ENCODE results near the gene FARS2.
"Not testable (repeated sequence)": the region's sequence is repeated elsewhere in the genome, so short reads cannot be mapped to it uniquely, and the experiment has no call there.

FARS2 gene

DNA sequence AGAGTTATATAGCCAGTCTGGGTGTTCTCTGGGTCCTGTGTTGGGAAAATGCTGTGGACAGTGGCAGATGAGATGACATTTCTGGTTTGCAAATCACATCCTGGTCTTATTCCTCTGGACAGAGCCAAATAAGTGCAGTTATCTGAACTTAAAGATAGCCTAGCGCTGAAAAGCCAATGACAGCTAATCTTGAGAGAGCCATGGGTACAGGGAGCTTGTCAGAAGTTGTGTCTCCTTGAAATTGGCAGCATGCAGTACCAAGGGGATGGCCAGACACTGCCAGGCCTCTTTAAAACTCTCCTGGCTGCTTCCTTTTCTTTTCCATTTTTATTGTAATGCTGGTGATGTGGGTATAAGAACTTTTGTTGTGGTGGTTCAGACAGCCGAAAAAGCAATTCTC lies 362.5 kb downstream of the FARS2 start:
- no peak for DNase-seq
- in situ Hi-C loops (cut with MboI; ENCODE audit: low pct_unique_long_range_greater_than_20kb, low sequenced_read_pairs), result no loop called here

DNA sequence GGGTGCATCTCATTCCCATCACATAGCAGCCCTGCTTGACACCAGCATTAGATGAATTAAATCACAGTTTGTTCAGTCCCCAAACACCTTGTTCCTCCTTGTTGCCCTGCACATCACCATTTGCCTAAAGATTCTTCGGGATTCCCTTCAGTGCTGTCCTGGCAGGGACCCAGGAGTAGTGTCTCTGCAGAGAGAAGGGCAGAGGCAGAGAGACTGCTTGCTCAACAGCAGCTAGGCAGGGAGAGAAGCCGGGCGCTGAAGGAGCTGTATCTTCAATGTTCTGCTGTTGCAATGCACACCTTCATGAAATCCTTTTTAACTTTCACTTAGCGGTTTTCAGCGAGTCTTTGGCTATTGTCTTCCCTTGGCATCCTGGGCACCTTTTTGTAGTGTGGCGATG lies 362.9 kb downstream of the FARS2 start:
- in situ Hi-C loops (cut with MboI; ENCODE audit: low pct_unique_long_range_greater_than_20kb, low sequenced_read_pairs), result no loop called here
- DNase-seq, result no peak

DNA sequence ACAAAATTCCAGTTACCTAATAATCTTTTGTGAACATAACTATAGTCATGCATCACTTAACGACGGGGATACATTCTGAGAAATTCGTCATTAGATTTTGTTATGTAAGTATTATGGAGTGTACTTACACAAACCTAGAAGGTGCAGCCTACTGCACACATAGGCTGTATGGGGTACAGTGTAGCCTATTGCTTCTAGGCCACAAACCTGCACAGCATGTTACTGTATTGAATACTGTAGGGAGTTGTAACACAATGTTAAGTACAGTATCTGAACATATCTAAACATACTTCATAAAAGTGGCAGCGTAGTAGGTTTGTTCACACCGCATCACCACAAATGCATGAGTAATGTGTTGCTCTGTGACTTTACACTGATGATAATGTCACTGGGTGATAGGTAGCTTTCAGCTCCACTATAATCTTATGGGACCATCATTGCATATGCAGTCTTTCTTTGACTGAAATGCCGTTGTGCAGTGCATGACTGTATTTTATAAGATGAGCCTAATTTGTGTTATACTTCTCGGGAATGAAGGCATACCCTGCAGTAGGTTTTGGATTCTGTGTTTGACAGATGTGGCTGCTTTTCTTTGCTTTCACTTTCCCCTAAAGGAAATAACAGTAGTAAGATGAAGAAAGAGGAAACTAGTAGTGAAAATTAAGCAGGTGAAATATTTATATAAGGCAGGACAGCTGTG lies 365.6 kb downstream of the FARS2 start:
- DNase-seq, result peak; percentile 8
- in situ Hi-C loops (cut with MboI; ENCODE audit: low pct_unique_long_range_greater_than_20kb, low sequenced_read_pairs), result no loop called here

DNA sequence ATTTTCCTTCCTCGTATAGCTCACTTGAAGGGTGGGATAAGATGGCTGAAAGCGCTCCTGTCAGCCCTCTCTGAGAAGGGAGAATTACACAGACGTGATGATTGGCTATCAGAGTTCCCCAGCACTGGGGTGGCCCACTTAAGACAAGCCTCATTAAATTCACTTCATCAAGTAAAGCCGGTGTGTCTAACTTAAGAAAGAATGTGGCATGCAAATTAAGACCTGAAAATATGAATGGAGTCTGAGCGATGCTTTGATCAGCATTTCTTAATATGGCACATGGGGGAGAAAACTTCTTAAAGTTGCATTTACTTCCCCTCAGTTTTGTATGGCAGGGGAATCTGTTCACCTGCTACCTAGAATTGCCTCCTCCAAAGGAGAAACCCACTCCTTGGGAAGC lies 369.3 kb downstream of the FARS2 start:
- DNase-seq, result no peak
- in situ Hi-C loops (cut with MboI; ENCODE audit: low pct_unique_long_range_greater_than_20kb, low sequenced_read_pairs), result no loop called here

DNA sequence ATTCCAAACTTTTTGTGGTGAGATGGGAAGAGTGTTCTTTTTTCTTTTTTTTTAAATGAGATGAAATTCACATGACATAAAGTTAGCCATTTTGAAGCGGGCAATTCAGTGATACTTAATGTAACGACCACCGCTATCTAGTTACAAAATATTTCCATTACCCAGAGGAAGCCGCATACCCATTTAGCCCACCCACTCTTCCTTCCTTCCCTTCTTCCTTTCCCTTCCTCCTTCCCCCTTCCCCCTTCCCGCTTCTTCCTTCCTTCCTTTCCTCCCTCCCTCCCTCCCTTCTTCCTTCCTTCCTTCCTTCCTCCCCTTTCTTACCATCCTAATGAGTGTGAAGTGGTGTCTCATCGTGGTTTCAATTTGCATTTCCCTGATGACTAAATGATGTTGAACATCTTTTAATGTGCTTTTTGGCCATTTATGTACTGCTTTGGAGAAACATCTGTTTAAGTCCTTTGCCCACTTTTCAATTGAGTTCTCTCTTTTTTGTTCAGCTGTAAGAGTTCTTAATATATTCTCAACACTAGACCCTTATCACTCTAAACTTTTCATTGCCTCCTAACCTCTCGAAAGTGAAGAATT lies 371.1 kb downstream of the FARS2 start:
- in situ Hi-C loops (cut with MboI; ENCODE audit: low pct_unique_long_range_greater_than_20kb, low sequenced_read_pairs), result no loop called here
- no peak for DNase-seq

DNA sequence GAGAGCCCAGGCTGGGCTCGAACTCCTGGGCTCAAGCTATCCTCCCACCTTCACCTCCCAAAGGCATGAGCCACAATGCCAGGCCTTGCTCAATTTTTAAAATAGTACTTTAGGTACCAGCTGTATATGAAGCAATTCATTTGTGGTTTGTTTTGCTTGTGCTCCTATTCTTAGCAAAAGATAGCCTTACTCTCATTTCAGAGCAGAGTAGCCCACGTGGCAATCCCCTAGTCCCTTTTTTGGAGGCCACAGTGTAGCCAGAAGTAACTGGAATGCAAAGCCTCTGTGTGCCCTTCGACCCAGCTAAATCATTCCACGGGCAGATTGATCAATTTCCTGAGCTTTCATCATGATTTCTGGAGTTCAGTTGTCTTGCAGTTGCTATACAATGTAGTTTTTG lies 373.2 kb downstream of the FARS2 start:
- DNase-seq, result no peak
- in situ Hi-C loops (cut with MboI; ENCODE audit: low pct_unique_long_range_greater_than_20kb, low sequenced_read_pairs), result no loop called here

DNA sequence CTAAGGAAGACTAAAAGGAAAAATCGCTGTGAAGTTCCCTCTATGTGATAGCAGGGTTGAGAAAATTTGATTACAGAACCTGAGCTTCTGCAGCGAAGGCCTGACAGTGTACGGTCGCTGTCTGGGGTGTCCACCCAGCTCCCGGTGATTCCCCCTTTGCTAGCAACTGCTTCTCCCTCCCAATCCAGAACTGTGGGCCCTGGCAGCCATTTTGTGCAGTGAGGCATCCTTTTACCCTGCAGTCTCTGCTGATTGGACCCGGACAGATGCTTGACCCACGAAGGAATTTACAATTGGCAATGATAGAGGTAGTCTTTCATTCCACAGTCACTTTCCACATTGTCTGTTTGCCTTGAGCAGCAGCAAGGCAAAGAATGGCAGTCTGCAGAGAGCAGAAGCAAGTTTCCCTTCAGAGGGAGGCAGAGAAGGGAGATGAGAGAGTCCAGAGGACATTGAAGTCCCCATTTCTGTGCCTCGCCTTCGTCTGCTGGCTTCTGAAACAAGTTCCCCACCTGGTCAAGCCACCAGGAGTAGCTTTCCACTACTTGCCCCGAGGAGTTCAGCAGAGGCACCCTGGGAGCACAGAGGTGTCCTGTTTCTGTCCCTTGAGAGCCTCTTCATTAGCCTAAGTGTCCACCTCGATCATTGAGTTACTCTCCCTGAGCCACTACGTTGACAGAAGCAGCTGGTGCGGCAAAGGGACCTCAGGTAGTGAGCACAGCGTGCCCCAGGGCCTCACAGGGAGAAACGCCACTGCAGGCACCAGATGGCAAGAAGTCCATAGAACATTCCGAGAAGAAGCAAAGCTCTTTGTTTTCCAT lies 375.1 kb downstream of the FARS2 start:
- in situ Hi-C loops (cut with MboI; ENCODE audit: low pct_unique_long_range_greater_than_20kb, low sequenced_read_pairs), result no loop called here
- no peak for DNase-seq

DNA sequence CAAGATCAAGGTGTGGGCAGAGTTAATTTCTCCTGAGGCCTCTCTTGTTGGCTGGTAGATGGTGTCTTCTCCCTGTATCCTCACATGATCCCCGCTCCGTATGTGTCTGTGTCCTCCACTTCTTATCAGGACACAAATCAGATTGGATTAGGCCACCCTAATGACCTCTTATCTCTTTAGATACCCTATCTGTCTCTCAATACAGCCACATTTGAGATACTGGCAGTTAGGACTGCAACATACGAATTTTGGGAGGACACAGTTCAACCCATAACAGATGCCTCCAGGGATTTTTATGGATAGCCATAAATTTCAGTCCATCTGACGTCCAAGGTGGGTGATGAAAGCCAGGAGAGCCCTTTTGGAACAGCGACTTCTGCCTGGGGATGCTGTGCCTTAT lies 376.4 kb downstream of the FARS2 start:
- no peak for DNase-seq
- in situ Hi-C loops (cut with MboI; ENCODE audit: low pct_unique_long_range_greater_than_20kb, low sequenced_read_pairs), result no loop called here

DNA sequence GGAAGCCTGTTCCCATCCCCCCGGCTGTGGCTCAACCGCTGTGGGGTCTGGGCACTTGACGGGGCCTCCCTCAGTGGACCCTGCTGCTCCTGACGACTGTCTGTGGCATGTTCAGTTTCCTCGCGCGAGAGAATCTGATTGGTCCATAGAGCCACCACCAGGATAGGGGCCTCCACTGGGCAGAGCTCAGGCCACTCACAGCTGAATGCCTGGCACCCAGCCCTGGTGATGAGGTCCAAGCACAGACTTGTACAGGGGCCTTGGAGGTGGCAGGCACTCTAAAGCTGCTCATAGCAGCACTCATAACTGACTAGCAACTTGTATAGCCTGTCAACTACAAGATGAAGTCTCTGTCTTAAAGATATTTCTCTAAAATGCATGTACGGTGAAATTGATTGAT lies 377.4 kb downstream of the FARS2 start:
- no peak for DNase-seq
- in situ Hi-C loops (cut with MboI; ENCODE audit: low pct_unique_long_range_greater_than_20kb, low sequenced_read_pairs), result no loop called here

DNA sequence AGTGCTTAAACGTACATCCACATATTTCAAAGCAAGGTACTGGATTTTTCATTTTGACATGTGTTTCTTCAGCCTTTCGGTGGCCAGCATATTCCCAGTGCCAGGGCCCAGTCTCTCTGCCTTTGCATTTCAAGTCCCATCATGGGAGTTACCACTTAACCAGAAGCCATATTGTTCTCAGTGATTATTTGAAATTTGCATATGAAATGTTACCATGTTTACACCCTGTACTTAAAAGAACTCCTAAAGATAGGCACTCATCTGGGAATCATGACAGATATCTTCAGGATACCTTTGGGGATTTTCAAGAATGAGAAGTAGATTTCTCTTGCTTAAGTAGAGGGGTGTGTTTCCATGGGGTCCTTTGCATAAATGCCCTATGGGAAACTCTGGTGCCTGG lies 377.9 kb downstream of the FARS2 start:
- in situ Hi-C loops (cut with MboI; ENCODE audit: low pct_unique_long_range_greater_than_20kb, low sequenced_read_pairs), result no loop called here

DNA sequence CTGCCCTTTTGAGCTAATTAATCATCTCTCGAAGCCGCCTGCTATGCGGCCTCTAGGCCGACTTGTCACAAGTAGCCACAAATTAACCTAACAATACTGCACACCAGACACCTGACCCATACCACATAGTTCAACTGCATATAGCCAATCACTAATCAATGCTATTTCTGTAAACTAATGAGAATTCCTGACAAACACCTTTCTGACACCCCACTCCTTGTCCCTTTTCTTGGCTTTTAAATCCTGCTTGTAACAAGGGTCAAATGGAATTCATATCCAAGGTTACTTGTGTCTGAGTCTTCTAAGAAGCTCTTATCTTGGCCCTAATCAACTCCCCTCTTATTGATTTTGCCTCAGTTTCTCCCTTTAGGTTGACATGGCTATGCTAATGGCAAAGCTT lies 379.3 kb downstream of the FARS2 start:
- in situ Hi-C loops (cut with MboI; ENCODE audit: low pct_unique_long_range_greater_than_20kb, low sequenced_read_pairs), result no loop called here
- no peak for DNase-seq

More for the DNA sequence above, 377.9 kb downstream of the FARS2 start:
- no peak for DNase-seq

DNA sequence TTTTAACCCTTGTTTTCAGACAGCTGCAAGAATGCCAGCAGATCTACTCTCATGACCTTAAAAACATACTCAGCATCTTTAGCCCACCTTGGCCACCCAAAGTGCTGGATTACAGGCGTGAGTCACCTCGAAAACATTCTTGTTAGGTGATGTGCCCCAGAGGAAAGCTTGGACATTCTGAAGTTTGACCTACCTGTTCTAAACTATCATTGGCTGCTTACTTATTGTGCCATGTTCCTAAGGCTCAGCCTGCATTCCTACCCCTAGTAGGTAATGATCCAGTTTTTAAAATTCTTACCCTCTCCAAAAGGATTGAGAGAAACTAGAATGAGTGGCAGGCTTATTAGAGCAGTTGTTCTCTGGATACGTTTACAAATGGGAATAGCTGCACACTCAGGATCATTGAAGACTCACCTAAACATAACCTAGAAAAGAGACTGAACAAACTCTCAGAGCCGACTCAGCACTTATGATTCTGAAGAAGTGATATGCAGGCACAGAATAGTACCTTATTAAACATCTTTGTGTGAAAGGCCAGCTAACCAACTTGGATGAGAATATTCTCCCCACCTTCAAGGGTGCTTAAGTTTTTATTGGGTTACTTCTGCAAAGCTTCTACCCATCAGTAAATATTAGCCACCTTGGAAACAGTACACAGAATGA lies 383.3 kb downstream of the FARS2 start:
- in situ Hi-C loops (cut with MboI; ENCODE audit: low pct_unique_long_range_greater_than_20kb, low sequenced_read_pairs), result no loop called here

DNA sequence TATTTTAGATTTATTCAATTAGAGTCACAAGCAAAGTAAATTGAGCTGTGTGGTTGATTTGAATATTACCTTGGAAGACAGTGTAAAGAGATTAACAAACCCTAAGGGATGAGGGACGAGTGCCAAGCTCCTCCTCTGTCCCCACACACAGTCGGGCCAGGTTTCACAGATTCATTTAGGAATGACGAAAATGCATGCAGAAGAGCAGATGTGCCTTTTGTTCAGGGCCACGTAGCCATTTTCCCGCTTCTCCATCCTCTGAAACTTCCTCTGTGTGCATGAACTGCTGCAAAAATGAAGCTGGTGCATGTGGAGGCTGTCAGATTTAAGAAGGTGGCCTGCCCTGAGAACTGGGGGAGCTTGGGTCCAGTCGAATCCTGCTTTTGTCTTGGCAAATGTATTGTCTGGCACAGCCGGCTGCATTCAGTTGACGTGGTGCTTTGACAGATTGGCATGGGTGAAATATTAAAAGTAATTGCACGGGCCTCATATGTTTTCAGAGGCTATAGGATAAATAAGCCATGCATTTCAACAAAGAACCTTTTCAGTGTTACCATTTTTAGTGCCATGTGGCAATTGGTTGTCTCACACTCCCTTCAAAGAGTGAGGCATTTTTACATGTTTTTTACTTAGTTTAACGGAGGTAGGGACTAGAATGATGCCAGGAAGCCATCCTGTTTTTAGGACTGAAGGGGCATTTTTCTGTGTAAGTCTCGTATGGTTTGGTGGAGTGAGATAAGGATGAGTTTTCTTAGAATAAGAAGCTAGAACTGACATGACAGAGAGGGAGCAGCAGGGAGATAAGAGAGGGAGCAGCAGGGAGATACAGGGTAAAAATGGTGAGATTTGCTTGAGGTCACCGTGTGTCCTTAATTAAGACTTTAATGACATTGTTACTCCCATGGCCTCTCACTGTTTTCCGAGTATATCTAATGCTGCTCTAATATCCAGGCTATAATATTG lies 384.3 kb downstream of the FARS2 start:
- in situ Hi-C loops (cut with MboI; ENCODE audit: low pct_unique_long_range_greater_than_20kb, low sequenced_read_pairs), result no loop called here
- DNase-seq, result no peak

More for the DNA sequence above, 383.3 kb downstream of the FARS2 start:
- DNase-seq, result no peak

DNA sequence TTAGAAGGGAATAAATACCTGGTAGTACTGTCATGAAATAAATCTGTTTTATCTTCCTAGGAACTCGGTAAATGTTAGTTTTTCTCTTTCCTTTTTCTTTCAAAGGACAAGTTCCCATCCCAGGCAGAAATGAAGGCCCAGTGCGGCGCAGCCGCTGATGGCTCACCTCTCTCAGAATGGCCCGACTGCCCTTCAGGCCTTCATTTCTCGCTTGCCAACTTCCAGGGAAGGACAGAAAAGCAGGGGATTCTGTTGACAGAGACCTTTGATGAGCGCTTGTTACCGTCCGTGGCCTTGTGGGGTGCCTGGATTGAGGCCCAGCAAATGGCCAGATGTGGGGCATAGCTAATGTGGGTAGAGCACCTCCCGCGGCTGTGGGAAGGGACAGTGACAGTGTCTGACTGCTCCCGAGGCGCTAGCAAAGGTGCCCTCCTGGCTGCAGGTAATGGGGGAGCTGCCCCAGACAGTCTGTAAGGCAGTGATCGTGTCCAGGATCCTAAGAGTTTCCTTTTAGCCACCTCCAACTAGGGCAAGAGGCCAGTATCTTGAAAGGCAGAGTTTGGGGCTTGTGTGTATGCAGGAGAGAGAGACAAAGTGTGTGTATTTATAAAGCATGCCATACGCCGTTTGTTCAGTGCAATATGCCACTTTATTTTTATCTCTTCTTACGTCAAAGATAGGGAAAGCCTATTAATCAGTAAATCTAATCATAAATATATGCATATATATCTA lies 391.3 kb downstream of the FARS2 start:
- no peak for DNase-seq
- in situ Hi-C loops (cut with MboI; ENCODE audit: low pct_unique_long_range_greater_than_20kb, low sequenced_read_pairs), result no loop called here

DNA sequence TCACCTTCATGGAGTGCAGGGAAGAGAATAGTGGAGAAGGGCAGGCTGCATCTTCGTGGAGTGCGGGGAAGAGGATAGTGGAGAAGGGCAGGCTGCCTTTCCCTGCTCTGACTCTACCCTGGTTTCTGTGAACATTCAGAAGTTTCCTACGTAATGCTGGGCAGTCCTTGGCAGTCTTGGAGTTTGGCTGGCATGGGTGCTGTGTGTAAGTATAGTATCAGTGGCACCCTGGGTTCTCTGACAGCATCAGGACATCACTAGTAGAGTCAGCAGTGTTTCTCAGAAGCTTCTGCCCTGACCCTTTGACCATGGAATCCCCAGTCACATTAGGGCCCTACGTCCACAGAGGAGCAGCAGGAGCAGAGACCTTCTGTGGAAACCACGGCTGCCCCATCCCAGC lies 392.5 kb downstream of the FARS2 start:
- in situ Hi-C loops (cut with MboI; ENCODE audit: low pct_unique_long_range_greater_than_20kb, low sequenced_read_pairs), result no loop called here
- no peak for DNase-seq

DNA sequence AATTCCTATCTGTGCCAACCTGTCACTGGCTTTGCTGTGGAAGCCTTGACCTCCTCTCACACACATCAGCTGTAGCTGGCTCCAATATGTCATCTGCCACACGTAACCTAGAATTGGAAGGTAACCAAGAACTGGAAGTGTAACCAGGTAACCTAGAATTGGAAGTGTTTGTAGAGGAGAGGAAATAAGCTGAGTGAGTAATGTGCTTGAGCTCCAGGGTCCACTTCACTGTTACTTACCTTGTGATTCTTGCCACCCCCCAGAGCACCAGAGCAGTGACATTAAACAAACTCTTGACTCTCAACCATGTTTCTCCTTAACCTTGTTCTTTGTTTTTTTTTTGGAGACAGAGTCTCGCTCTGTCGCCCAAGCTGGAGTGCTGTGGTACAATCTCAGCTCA lies 394.9 kb downstream of the FARS2 start:
- in situ Hi-C loops (cut with MboI; ENCODE audit: low pct_unique_long_range_greater_than_20kb, low sequenced_read_pairs), result no loop called here
- no peak for DNase-seq

DNA sequence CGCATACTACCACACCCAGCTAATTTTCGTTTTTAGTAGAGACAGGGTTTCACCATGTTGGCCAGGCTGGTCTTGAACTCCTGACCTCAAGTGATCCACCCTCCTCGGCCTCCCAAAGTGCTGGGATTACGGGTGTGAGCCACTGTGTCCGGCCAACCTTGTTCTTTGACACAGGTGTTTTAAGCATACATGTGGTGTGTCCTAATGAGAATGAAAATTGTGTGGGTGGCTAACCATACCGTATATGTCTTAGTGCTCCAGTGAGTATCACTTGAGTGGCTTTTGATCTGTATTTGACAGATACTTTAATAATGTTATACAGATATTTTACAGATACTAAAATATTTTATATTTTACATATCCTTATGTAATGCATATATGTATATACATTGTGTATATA lies 395.4 kb downstream of the FARS2 start:
- in situ Hi-C loops (cut with MboI; ENCODE audit: low pct_unique_long_range_greater_than_20kb, low sequenced_read_pairs), result not testable (repeated sequence)

More for the DNA sequence above, 395.4 kb downstream of the FARS2 start:
- DNase-seq, result not testable (repeated sequence)
